KG1 (cell line): ENCODE results near the gene NSMF.

Source experiments
- DNase-seq: peaks from one replicate; lab custom pipeline; 2025; lab: John Stamatoyannopoulos, UW

The NSMF gene, protein sequence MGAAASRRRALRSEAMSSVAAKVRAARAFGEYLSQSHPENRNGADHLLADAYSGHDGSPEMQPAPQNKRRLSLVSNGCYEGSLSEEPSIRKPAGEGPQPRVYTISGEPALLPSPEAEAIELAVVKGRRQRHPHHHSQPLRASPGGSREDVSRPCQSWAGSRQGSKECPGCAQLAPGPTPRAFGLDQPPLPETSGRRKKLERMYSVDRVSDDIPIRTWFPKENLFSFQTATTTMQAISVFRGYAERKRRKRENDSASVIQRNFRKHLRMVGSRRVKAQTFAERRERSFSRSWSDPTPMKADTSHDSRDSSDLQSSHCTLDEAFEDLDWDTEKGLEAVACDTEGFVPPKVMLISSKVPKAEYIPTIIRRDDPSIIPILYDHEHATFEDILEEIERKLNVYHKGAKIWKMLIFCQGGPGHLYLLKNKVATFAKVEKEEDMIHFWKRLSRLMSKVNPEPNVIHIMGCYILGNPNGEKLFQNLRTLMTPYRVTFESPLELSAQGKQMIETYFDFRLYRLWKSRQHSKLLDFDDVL

DNA sequence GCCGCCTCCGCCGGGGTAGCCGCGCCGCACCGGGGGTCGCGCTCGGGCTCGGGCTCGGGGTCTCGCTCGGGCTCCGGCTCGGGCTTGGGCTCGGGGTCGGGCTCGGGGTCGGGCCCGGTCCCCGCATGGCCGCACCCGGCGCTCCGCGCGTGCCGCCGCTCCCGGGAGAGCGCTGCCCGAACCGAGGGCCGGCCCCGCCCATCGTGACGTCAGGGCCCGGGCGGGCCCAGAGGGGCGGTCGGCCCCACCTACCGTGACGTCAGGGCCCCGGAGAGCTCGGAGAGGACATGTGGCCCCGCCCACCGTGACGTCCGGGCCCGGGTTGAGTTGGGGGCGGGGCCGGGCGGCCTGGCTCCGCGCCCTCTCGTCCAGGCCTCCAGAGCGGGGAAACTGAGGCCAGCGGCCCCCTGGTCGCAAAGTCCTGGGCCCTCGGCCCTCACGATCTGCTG lies at the start of gene NSMF:
NSMF (minus strand) TSS at position 183 of the 449 bp plus-strand sequence. CDS start 232 bp downstream, outside the sequence.
- peak; percentile 63 for DNase-seq

GRCh38 chr9:137506702-137507171 lies 47.6 kb upstream of the NSMF start:
- no peak for DNase-seq

DNA sequence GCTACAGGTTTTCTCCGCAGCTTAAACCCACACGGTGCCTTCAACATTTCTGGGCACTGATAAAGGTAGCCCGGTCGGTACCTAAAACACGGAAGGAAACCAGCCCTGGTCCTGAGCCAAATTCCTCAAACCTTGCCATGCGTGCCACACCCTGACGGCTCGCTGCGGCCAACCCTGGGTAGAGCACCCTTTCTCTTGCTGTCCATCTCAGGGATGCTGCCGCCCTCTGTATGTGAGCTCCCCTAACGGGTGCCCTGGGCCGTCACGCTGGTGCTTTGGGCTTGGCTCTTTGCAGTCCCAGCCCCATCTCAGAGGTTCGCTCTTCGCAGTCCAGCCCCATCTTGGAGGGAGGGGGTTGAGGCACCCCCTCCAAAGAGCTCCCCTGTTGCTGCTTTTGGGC lies 47.1 kb upstream of the NSMF start:
- no peak for DNase-seq

GRCh38 chr9:137505421-137506140 lies 46.4 kb upstream of the NSMF start:
- DNase-seq: no peak

GRCh38 chr9:137504432-137504777 lies 45.3 kb upstream of the NSMF start:
- DNase-seq: no peak

DNA sequence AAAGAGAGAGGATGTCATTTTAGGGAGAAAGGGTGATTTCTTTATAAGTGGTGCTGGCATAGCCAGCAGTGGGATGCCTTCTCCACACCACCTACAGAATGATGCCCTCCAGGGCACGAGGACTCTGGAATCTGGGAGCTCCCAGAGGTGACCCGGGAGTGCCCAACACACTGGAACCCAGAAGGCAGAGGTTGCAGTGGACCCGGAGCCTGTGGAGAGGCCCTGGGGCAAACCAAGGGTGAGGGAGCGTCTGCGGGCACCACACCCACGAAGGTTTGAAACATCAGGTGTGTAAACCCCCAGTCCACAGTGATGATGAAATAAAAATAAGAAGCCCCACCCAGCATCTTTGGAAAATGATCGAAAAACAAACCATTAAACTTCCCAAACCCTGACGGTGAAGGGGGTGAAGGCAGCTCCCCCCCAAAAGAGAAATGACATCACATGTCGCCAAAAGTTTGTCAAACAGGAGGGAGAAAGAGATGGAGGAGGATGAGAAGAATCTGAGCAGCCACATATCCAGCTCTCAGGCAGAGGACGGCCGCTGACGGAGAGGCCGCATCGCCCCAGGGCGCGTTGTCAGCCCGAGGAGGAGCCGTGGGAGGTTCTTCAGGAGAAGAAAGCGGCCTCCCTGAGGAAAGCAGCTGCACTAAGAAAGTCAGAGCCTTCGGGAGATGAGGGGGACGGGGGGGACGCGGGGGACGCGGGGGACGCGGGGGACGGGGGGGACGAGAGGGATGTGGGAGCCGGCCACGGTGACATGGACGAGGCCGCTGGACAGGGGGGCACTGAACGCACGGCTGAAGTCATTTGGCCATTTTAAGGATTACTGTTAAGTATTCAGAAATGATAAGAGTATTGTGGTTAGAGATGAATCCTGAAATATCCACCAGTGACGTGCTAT lies 43.1 kb upstream of the NSMF start:
- no peak for DNase-seq

DNA sequence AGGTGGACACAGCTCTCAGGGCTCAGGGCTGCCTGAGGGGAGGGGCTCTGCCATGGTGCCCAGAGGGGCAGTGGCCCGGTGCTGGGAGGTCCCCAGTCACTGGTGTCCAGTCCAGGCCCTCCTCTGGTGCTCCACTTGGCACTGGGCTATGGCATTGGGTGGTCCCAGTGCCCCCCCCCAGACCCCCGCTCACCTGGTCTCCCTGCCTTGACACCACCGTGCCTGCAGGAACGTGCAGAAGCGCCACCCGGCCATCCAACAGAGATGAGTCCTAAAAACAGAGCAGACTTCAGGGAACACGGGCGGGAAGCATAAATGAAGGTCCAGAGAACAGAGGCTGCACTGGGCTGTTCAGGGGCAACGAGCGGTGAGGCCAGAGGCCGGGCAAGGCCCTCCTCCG lies 42.3 kb upstream of the NSMF start:
- DNase-seq: no peak

DNA sequence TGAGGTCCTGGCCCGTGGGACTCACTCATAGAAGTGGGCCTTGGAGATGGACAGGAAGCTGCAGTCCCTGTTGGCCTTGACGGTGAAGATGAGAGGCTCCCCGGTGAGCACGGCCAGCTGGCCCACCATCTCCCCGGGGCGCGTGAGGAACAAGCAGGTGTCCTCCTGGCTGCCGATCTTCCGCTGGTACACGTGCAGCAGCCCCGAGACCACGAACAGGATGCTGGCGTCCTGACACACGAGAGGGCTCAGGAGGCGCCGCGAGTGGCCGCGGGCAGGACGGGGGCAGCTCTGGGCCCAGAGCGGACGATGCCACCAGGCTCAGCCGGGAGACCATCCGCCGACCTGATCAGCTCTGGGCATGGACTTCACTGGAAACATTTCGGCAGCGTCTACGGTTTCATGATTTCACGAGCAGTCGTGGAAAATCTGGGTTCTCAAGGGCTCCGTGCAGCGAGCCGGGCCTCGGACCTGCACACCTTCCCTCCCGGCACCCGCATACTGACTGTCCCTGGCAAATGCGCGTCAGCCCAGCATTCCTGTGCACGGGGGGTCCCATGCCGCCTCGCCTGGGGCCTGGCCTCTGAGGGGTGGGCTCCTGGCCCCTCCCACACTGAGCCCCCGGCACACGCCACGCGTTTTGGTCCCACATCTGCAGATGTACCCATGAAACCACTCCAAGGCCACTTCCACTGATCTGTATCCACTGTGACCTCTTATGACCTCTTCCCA lies 41.7 kb upstream of the NSMF start:
- DNase-seq: no peak

DNA sequence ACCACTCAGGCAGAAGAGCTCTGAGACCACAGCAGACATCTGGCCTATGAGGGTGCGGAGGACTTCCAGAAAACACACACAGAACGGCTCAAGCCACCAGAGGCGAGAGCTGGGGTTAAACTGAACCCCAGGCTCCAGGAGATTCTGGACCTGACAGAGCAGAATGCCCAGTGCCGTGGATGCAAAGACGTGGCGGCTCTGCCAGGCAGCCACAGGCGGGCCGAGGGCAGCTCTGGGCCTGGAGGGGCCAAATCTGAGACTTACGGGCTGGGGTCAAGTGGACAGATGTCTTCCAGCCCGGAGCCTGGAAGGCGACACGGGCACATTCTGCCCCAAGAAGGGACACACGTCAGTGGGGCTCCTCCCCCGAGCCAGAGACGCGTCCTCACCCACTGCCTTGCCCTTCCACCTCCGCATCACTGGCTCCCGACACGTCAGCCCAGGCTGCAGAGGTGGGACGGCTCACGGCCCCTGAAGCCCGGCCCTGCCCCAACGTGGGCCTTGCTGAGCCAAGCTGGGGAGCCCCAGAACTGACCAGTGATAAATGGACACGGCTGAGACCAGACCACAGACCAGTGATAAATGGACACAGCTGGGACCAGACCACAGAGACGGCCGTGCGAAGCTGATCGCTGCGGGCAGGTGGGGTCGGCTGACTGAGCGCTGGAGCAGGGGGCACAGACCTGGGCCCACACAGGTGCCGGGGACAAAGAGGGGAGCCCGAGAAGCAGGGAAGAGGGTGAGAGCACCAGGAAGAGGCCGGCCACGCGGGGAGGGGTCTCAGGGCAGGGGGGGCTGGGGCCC lies 40.9 kb upstream of the NSMF start:
- DNase-seq: no peak

- DNase-seq: no peak
Observed at GRCh38 chr9:137499416-137499815, 40.3 kb upstream of the NSMF start.

GRCh38 chr9:137498720-137499150 lies 39.6 kb upstream of the NSMF start:
- DNase-seq: no peak

DNA sequence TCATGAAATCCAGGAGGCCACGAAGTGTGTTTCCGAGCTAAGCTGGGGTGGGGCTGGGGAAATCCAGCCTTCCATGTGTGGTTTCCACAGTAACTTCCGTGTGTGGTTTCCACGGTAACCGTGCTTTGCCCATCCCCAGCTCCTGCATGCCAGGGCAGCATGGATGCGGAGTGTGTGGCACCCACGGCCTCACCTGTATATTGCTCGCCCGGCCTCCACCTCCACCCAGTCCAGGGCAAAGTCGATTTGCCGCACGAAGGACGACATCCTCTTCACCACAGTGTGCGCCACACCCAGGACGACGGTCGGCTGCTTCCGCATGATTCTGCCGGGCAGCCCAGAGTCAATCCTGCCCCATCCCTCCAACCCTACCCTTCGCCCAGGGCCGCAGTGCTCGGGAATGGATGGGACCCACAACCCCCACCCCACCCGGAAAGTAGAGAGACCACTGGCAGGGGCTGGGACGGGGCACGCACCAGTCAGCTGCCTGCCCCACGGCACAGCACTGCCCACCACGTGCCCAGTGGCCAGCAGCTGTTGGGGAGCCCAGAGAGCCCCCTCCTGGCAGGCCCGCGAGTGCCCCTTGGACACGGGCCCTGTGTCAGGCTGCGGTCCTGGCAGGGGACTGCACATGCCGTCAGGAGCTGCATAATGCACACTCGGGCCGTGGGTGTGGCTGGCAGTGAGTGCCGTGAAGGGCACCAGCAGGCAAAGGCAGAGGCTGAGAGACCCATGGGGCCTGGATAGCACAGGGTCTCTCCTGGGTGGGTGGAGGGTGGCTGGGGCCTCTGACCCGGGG lies 39.0 kb upstream of the NSMF start:
- no peak for DNase-seq

GRCh38 chr9:137496601-137497375 lies 37.7 kb upstream of the NSMF start:
- no peak for DNase-seq

DNA sequence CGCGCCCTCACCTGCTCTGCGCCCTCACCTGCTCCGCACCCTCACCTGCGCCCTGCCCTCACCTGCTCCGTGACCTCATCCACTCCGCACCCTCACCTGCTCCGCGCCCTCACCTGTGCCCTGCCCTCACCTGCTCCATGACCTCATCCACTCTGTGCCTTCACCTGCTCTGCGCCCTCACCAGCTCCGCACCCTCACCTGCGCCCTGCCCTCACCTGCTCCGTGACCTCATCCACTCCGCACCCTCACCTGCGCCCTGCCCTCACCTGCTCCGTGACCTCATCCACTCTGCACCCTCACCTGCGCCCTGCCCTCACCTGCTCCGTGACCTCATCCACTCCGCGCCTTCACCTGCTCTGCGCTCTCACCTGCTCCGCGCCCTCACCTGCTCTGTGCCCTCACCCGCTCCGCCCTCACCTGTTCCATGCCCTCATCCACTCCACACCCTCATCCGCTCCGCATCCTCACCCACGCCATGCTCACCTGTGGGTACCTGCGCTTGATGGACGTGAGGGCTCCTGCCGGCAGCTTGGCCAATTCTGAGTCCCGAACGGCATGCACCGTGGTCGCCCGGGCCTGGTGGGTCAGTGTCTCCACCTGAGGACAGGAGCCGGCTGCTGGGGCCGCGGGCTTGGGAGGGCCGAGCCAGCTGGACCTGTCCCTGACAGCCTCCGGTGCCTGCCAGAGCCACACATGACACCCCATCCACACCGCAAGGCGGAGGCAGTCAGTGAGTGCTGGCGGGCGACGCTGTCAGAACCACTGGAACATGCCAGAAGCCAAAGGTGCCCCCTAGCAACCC lies 35.6 kb upstream of the NSMF start:
- no peak for DNase-seq

DNA sequence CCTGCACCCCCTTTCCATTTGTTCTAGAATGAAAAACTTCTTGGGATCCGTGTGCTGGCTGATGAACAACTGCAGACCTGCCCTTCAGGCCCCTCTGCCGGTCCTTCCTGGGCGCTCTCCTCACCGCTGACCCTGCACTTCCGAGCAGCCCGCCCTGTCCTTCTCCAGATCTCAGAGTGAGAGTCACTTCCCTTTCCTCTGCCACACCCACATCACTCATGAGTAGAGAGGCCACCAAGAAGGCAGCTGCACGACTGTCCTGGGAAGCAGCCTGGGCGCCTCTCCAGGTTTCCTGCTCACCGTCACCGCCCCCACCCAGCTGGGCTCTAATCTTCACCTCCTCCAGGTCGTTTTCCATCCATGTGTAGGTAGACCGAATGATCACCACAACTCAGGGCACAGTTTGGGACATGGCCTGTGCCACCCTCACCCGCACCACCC lies 35.0 kb upstream of the NSMF start:
- DNase-seq: no peak

- DNase-seq: no peak
Observed at GRCh38 chr9:137493364-137494103, 34.4 kb upstream of the NSMF start.
